HG03378 (cell line): ENCODE measurements around the gene PRSS57.
A peak's percentile ranks its signal among the peaks of the same experiment; 100 is the strongest.
"Not testable (repeated sequence)": the region's sequence is repeated elsewhere in the genome, so short reads cannot be mapped to it uniquely, and the experiment has no call there.

Source experiments
- ATAC-seq: cut with Tn5 transposase; IDR thresholded peaks from one replicate; pipeline ENCODE4 v1.9.1; 2021; ENCODE audit warnings: mild to moderate bottlenecking, moderate library complexity; ENCODE audit not compliant: unreplicated experiment

PRSS57 gene

DNA sequence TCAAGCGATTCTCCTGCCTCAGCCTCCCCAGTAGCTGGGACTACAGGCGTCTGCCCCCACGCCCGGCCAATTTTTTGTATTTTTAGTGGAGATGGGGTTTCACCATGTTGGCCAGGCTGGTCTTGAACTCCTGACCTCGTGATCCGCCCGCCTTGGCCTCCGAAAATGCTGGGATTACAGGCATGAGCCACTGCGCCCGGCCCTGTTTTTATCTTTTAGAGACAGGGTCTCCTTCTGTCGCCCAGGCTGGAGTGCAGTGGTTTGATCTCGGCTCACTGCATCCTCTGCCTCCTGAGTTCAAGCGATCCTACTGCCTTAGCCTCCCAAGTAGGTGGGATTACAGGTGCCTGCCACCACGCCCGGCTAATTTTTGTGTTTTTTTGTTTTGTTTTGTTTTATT is 3.3 kb upstream of the PRSS57 start:
- not testable (repeated sequence) for ATAC-seq

DNA sequence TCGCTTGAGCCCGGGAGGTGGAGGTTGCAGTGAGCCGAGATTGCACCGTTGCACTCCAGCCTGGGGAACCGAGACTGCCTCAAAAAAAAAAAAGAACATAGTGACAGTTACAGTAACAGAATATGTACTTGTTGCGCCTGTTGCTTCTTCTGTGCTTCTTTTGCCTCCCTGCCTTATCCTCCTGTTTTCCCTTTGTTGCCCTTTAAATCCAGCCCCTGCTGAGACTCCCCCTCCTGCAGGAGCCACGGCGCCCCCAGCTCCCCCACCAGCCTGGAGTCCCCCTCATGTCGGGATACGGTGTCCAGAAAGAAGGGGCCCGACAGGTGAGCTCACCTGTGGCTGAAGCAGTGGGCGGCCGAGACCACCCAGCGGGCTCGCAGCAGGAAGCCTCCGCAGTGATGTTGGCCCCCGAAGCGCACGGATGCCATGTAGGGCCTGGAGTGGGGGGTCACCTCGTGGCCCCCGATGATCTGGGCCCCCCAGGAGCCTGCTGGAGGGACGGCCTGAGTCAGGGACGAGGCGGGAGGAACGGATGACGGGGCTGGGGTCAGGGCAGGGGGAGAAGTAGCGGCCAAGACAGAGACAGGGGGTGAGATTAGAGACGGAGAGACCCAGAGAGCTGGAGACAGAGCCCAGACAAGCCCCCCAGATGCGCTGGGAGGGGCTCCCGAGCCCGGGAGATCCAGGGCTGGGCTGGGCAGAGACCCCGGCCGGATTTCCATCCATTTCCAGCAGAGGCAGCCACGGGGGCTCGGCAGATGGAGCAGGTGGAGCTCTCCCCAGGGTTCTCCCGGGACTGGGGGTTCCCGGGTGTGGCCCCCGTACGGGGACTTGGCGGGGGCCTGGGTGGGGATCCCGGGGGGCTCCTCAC is 536 bp downstream of the PRSS57 start:
- ATAC-seq = no peak

DNA sequence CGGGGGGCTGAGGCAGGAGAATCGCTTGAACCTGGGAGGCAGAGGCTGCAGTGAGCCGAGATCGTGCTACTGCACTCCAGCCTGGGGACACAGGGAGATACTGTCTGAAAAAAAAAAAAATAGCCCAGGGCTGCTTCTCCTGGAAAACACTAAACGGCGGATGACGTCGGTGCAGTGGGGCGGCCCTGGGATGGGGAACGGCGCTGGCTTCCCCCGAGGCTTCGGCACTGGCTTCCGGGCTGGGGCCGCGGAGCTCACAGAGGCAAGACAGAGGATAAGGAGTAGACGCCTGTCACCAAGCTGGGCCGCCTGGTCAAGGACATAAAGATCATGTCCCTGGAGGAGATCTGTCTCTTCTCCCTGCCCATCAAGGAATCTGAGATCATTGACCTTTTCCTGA is 5.0 kb downstream of the PRSS57 start:
- ATAC-seq = no peak

DNA sequence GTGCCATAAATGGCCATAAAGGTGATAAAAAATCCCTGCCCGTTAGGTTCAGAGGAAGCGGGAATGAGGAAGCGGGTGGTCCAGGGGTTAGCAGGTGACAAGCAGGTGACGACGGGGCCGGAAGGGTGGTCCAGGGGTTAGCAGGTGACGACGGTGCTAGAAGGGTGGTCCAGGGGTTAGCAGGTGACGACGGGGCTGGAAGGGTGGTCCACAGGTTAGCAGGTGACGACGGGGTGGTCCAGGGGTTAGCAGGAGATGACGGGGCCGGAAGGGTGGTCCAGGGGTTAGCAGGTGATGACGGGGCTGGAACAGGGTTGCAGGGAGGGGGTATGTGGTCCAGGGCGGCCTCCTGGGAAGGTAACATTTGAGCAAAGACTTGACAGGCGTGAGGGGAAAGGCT is 6.3 kb downstream of the PRSS57 start:
- no peak for ATAC-seq

DNA sequence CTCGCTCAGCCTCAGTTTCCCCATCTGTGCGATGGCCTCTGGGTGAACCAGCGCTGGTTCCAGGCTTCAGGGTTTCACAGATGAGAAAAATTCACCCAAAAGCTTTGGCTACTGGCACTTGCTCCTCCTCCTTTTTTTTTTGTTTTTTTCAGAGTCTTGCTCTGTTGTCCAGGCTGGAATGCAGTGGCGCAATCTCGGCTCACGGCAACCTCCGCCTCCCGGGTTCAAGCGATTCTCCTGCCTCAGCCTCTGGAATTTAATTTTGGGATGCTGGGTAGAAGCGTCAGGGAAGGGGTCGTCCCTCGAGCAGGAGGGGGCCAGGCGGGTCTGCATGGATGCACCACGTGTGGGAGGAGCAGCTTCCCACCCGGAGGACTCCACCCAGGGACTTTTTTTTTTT is 7.0 kb downstream of the PRSS57 start:
- ATAC-seq = no peak

DNA sequence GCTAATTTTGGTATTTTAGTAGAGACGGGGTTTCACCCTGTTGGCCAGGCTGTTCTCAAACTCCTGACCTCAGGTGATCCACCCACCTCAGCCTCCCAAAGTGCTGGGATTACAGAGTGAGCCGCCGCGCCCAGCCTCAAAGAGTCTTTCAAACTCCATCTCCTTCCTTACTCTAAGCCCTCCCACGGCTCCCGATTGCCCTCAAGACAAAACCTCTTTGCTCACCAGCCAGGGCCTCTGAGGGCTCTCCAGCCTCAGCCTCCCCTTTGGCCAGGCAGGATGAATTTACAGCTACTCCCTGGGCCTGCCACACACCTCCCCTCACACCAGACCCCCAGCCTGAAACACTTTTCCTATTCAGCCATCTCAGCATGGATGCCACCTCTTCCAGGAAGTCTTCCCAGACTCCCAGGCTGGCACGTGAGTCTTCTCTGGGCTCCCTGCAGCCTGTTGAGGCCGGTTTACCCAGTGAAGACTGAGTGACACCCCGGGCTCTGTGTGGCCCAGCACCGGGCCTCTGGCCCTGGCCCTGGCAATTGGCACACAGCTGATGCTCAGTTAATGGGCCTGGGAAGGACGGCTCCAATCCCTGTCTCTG is 7.6 kb downstream of the PRSS57 start:
- ATAC-seq = no peak

DNA sequence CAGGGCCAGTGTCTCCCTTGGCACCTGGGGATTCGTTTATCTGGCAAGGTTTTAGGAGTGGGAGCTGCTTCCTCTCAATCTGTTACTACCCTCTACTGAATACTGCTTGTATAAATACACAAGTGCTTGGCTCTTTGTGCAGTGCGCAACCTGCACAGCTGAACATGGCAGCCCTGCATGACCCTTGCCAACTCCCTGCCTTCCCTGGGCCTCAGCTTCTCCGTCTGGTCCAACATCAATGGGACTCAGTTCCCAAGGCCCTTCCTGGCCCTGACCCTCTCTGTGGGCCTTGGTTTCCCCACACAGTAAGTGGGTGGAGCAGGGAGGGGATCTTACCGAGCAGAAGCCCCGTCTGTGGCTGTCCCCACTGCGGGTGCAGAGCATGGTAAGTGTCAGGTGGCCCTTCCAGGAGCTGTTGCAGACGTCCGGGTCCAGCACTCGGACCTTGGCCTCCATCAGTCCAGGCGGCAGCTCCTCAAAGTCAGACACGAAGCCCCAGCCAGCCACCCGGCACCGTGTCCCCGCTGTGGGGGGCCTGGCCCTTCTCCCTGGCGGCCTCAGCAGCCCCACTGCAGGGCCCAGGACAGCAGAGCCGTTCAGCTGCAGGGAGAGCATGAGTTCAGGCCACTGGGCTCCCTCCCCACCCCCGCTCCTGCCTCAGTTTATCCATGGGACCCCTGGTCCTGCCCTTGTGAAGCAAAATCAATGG is 8.5 kb downstream of the PRSS57 start:
- no peak for ATAC-seq

DNA sequence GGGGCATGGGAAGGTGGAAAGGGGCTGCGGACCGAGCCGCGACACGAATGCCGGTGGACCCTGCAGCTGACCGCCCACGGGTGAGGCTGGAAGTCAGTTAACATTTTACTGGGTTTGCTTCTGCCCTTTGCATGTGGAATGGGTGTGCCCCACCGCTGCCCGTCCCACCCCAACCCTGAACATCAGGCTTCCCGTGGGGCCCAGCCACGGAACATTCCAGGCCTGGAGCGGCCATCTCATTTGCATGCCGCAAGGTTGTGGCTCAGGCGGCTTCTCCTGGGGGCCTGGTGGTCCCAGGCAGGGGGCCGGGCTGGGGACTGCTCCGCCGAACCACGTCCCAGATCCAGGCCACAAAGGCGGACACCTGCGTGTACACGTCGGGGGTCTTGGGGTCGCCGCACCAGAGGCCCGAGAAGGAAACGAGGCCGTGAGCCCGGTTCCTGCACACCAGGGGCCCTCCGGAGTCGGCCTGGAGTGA is 9.8 kb downstream of the PRSS57 start:
- ATAC-seq = no peak

DNA sequence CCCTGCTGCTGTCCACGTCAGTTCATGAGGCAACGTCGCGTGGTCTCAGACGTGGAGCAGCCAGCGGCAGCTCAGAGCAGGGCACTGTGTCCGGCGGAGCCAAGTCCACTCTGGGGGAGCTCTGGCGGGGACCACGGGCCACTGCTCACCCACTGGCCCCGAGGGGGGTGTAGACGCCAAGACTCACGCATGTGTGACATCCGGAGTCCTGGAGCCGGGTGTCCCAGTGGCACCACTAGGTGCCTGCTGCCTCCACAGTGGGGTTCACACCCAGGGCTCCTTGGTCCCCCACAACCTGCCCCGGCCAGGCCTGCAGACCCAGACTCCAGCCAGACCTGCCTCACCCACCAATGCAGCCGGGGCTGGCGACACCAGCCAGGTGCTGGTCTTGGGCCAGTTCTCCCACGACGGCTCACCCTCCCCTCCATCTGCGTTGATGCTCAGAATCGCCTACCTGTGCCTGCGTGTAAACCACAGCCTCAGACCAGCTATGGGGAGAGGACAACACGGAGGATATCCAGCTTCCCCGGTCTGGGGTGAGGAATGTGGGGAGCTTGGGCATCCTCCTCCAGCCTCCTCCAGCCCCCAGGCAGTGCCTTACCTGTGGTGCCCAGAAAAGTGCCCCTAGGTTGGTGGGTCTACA is 12.5 kb downstream of the PRSS57 start:
- no peak for ATAC-seq

DNA sequence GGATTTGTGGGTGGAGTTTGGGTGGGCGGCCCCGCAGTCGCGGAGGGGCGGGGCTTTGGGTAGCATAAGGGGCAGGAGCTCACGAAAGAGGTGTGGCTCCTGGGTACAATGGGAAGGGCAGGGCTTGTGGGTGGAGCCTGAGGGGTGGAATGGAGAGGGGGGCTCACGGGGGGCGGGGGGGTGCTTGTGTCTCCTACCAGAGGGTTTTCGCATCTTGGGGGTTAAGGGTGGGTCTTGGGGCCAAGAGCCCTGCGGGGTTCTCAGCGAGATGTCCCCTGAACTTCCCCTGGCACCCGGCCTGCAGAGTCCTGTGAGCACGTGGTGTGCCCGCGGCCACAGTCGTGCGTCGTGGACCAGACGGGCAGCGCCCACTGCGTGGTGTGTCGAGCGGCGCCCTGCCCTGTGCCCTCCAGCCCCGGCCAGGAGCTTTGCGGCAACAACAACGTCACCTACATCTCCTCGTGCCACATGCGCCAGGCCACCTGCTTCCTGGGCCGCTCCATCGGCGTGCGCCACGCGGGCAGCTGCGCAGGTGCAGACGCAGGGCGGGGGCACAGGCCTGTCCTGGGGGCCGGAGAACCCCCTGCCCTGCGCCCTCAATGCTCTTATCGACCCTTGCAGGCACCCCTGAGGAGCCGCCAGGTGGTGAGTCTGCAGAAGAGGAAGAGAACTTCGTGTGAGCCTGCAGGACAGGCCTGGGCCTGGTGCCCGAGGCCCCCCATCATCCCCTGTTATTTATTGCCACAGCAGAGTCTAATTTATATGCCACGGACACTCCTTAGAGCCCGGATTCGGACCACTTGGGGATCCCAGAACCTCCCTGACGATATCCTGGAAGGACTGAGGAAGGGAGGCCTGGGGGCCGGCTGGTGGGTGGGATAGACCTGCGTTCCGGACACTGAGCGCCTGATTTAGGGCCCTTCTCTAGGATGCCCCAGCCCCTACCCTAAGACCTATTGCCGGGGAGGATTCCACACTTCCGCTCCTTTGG is 13.9 kb downstream of the PRSS57 start:
- ATAC-seq = no peak

DNA sequence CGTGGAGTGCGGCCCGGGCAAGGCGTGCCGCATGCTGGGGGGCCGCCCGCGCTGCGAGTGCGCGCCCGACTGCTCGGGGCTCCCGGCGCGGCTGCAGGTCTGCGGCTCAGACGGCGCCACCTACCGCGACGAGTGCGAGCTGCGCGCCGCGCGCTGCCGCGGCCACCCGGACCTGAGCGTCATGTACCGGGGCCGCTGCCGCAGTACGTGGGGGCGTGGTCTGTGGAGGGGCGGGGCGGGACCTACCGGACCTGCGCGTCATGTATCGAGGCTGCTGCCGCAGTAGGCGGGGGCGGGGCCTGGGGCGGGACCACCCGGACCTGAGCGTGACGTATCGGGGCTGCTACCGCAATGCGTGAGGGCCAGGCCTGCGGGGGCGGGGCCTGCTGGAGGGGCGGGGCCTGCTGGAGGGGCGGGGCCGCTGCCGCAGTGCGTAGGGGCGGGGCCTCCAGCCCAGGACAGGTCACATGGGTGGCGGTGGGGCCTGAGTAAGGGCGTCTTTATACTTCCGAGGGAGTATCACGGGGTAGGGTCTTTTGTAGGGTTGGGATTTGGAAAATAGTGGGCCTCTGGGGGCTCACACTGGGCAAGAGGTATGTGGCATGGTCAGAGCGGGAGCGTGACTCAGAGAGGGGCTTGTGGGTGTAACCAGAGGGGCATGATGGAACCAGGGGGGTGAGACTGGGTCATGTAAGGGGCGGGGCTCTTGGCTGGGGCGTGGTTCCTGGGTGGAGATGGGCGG is 14.8 kb downstream of the PRSS57 start:
- peak; percentile 62 for ATAC-seq

DNA sequence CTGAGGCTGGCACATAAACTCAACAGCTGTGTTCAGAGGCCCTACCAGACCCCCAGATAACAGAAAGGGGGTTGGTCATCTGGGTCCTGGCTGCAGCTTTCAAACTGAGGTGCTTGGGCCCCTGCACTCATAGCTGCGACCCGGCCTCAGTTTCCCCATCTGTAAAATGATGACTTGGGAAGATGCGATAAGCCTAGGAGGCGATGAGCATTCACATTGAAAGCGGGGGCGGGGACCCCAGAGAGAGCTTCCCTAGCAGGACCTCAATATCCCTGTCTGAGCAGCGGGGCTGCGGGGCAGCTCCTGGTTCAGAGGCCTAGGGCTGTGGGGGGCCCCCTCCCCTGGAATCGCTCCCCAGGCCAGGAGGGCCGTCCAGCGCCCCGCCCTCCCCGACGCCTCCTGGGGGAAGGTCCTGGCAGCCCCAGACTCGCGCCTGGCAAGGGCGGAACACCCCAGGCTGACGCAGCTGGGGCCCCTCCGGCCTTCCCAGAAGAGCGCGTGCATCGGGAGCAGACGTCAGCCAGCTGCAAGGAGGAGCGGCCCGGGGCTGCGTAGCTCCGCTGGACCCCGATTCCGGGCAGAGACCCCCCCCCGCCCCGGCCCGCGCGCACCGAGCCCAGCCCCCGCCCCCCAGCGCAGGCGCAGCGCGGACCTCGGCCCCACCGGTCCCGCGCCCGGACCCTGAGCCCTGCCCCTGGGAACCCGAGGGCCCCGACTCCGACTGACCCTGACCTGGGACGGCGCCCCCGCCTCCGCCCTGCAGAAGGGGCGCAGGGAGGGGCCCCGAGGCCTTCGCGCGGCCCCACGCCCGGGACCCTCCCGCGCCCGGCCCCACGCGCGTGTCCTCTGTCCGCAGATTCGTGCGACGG is 15.6 kb downstream of the PRSS57 start:
- ATAC-seq = no peak

DNA sequence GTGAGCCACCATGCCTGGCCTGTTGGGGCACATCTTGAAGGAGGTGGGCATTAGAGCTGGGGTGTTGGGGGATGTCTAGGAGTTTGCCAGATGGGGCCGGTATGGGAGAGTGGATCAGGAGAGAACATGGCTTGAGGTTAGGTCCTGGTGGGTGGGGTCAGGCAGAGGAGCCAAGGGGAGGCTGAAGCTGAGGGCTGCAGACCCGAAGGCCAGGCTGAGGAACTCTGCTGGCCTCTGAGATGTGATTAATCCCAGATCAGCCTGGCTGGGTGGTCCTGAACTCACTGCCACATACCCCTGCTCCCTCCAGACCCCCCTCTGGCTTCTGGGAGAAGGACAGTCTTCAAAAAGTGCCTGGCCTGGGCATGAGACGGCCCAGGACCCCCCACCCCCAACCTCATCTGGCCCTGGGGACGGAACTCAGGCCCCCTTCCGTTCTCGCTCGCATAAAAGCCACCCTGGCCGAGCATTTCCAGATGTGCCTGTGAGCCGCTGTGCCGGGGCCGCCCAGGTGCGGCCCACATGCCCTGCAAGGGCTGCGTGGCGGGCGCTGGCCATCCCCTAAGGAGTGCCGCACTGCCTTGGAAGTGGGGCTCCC is 16.4 kb downstream of the PRSS57 start:
- no peak for ATAC-seq

DNA sequence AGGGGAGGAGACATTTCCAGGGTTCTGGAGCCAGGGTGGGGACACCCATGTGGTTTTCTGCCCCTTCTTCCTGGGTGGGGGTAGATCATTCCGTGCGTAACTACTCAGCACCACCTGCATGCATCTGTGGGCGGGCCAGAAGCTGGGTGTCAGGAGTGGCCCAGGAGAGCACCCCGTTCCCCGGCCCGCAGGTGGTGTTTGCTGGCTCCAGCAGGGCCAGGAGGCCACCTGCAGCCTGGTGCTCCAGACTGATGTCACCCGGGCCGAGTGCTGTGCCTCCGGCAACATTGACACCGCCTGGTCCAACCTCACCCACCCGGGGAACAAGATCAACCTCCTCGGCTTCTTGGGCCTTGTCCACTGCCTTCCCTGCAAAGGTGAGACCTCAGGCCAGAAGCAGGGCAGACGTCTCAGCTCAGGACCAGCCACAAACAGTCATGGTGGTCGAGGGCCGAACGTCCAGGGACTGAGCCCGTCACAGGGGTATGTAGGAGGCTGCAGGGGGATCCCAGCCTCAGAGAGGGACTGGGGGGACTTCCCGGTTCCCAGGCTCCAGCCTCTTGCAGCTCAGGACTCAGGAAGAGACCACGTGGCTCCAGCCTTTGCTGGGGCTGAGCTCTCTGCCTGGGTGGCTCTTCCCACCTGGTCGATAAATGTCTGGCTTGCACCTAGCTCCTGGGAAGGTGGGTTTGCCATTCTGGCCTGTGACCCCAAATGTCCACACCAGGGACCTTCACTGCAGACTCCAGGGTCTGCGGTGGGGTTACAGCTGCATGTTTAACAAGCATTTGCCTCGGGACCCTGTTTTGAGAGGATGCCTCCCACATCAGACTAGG is 17.4 kb downstream of the PRSS57 start:
- no peak for ATAC-seq

DNA sequence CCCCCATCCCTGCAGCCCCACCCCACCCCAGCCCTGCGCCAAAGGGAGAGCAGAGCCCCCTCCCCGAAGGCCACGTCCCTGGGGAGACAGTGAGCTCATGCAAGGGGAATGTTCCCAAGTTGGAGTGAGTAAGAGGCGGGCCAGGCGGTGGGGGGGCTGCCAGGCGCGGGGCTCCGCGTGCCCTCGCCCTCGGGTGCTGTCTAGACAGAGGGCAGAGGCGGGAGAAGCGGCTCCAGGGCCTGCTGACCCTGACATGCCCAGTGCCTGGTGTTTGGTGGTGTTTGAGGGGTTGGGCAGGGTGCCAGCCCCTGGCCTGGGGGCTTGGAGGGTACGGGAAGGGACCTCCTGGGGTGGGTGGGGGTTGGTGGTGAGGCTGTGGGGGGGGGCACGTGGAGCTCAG is 18.1 kb downstream of the PRSS57 start:
- ATAC-seq = no peak

DNA sequence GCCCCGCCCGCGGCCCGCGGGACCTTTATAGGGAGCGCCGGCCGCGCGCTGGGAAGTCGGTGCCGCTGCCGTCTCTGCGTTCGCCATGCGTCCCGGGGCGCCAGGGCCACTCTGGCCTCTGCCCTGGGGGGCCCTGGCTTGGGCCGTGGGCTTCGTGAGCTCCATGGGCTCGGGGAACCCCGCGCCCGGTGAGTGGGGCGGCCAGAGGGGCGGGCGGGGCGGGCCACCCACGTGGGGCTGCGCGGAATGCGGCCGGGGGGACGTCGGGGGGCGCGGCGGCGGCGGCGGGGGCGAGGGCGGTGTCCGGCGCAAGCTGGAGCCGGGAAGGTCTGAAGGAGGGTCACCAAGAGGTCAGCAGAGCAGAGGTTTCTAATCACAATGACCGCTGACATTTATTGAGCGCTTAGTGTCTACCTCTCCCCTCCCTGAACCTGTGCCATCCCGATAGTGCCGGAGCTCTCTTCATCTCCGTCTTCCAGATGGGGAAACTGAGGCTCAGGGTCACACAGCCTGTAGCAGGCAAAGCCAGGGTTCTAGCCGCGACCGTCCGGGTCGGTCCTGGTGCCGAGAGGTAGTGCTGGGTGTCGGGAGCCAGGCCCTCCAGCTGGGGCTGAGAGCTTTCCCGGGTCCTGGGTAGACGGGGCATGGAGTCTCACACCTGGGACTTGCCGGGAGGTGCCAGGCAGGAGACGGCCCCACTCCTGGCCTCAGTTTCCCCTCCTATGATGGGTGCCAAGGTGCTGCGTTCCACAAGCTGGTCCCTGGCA is 18.7 kb downstream of the PRSS57 start, which contains the start of gene FSTL3:
Gene FSTL3 (plus strand): TSS at position 54 of the 767 bp plus-strand sequence. CDS start 32 bp downstream, at position 86.
- no peak for ATAC-seq
